ENCODE results near the gene BBS1. TPM values are rescaled to one million over a fixed set of nuclear protein-coding genes. Genes with fewer than 3 reads are reported as not detected.

The BBS1 gene
- total and polyA plus RNA-seq, 4 donors: 18.9 to 58.1 (median 31.1) TPM

DNA sequence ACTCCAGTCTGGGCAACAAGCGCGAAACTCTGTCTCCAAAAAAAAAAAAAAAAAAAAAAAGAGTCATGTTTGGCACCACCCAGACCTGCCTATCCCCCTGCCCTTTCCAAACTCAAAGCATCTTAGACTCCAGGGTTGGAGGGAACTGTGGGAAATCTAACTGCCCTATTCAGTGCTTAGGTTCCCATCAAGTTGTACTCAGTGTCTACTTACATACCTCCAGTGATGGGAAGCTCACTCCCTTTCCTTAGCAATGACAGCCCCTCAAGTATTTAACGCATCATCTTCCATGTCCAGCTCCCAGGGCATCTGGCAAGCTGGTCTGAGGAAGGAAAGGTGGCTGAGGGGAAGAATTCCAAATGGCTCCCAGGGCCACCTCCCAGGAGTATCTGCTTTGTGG lies 39.3 kb downstream of the BBS1 start:
- H3K9me3 ChIP-seq (ENCODE audit: control insufficient read depth, low read length): no peaks in the 10 kb centered on the region
- H3K27ac ChIP-seq (ENCODE audit: low read depth in 1 of 2, low read length in 2 of 2): no peak overlapping the region
- DNase-seq (no peak), ATAC-seq (ENCODE audit: low FRiP score) (no peak)
- H3K27me3 ChIP-seq (ENCODE audit: control insufficient read depth in 1 of 2, insufficient read depth in 2 of 2, low read length in 1 of 2): no peaks in the 10 kb centered on the region
- intact Hi-C loops (cut with DNase I): no loop called here
- no peaks in the 10 kb centered on the region for H3K36me3 ChIP-seq (ENCODE audit: control insufficient read depth in 1 of 2, insufficient read depth in 2 of 2, low read length in 1 of 2)
- no peak overlapping the region for H3K4me3 ChIP-seq (ENCODE audit: low read length in 2 of 2)
- 93 to 97% methylated on average over 3 of the region's 3 CpGs for WGBS, 2 donors
- H3K4me1 ChIP-seq (ENCODE audit: control insufficient read depth in 1 of 2, insufficient read depth in 2 of 2, low read length in 2 of 2): no peaks in the 10 kb centered on the region

GRCh38 chr11:66550887-66551286 lies 40.5 kb downstream of the BBS1 start:
- DNase-seq (no peak), ATAC-seq (ENCODE audit: low FRiP score) (no peak)
- intact Hi-C loops (cut with DNase I): no loop called here
- H3K9me3 ChIP-seq (ENCODE audit: control insufficient read depth, low read length): no peaks in the 10 kb centered on the region
- no peaks in the 10 kb centered on the region for H3K36me3 ChIP-seq (ENCODE audit: control insufficient read depth in 1 of 2, insufficient read depth in 2 of 2, low read length in 1 of 2)
- 92 to 96% methylated on average over 4 of the region's 4 CpGs for WGBS, 2 donors
- H3K27ac ChIP-seq (ENCODE audit: low read depth in 1 of 2, low read length in 2 of 2): no peak overlapping the region
- no peaks in the 10 kb centered on the region for H3K27me3 ChIP-seq (ENCODE audit: control insufficient read depth in 1 of 2, insufficient read depth in 2 of 2, low read length in 1 of 2)
- H3K4me1 ChIP-seq (ENCODE audit: control insufficient read depth in 1 of 2, insufficient read depth in 2 of 2, low read length in 2 of 2): no peaks in the 10 kb centered on the region
- no peak overlapping the region for H3K4me3 ChIP-seq (ENCODE audit: low read length in 2 of 2)

GRCh38 chr11:66554602-66555001 lies 44.2 kb downstream of the BBS1 start:
- no peak for DNase-seq
- WGBS, 2 donors: 82 to 83% methylated on average over 5 of the region's 5 CpGs

GRCh38 chr11:66555416-66555815 lies 45.0 kb downstream of the BBS1 start:
- DNase-seq (no peak), ATAC-seq (ENCODE audit: low FRiP score) (no peak)
- no peaks in the 10 kb centered on the region for H3K4me1 ChIP-seq (ENCODE audit: control insufficient read depth in 1 of 2, insufficient read depth in 2 of 2, low read length in 2 of 2)
- no peaks in the 10 kb centered on the region for H3K27me3 ChIP-seq (ENCODE audit: control insufficient read depth in 1 of 2, insufficient read depth in 2 of 2, low read length in 1 of 2)
- H3K36me3 ChIP-seq (ENCODE audit: control insufficient read depth in 1 of 2, insufficient read depth in 2 of 2, low read length in 1 of 2): no peaks in the 10 kb centered on the region
- 80 to 88% methylated on average over 3 of the region's 3 CpGs for WGBS, 2 donors
- intact Hi-C loops (cut with DNase I): no loop called here
- H3K9me3 ChIP-seq (ENCODE audit: control insufficient read depth, low read length): no peaks in the 10 kb centered on the region
- H3K4me3 ChIP-seq (ENCODE audit: low read length in 2 of 2): no peak overlapping the region
- H3K27ac ChIP-seq (ENCODE audit: low read depth in 1 of 2, low read length in 2 of 2): no peak overlapping the region

More at GRCh38 chr11:66554602-66555001, 44.2 kb downstream of the BBS1 start:
- Histone ChIP-seq H3K4me1 (ENCODE audit: control insufficient read depth in 1 of 2, insufficient read depth in 2 of 2, low read length in 2 of 2) (no peaks in the 10 kb centered on the region), H3K4me3 (ENCODE audit: low read length in 2 of 2) (no peak overlapping the region), H3K36me3 (ENCODE audit: control insufficient read depth in 1 of 2, insufficient read depth in 2 of 2, low read length in 1 of 2) (no peaks in the 10 kb centered on the region), H3K27ac (ENCODE audit: low read depth in 1 of 2, low read length in 2 of 2) (no peak overlapping the region), H3K27me3 (ENCODE audit: control insufficient read depth in 1 of 2, insufficient read depth in 2 of 2, low read length in 1 of 2) (no peaks in the 10 kb centered on the region), H3K9me3 (ENCODE audit: control insufficient read depth, low read length) (no peaks in the 10 kb centered on the region)
- ATAC-seq (ENCODE audit: low FRiP score): no peak
- intact Hi-C loops (cut with DNase I): no loop called here

GRCh38 chr11:66556086-66556485 lies 45.7 kb downstream of the BBS1 start:
- no peak for ATAC-seq (ENCODE audit: low FRiP score)
- 78 to 80% methylated on average over 7 of the region's 7 CpGs for WGBS, 2 donors
- Histone ChIP-seq H3K27ac (ENCODE audit: low read depth in 1 of 2, low read length in 2 of 2) (no peak overlapping the region), H3K27me3 (ENCODE audit: control insufficient read depth in 1 of 2, insufficient read depth in 2 of 2, low read length in 1 of 2) (no peaks in the 10 kb centered on the region), H3K36me3 (ENCODE audit: control insufficient read depth in 1 of 2, insufficient read depth in 2 of 2, low read length in 1 of 2) (no peaks in the 10 kb centered on the region), H3K4me1 (ENCODE audit: control insufficient read depth in 1 of 2, insufficient read depth in 2 of 2, low read length in 2 of 2) (no peaks in the 10 kb centered on the region), H3K4me3 (ENCODE audit: low read length in 2 of 2) (no peak overlapping the region), H3K9me3 (ENCODE audit: control insufficient read depth, low read length) (no peaks in the 10 kb centered on the region)
- no peak for DNase-seq
- intact Hi-C loops (cut with DNase I): no loop called here

GRCh38 chr11:66557733-66558326 lies 47.4 kb downstream of the BBS1 start:
- DNase-seq (no peak), ATAC-seq (ENCODE audit: low FRiP score) (no peak)
- H3K36me3 ChIP-seq (ENCODE audit: control insufficient read depth in 1 of 2, insufficient read depth in 2 of 2, low read length in 1 of 2): no peaks in the 10 kb centered on the region
- WGBS, 2 donors: 92 to 93% methylated on average over 24 of the region's 24 CpGs
- H3K4me1 ChIP-seq (ENCODE audit: control insufficient read depth in 1 of 2, insufficient read depth in 2 of 2, low read length in 2 of 2): no peaks in the 10 kb centered on the region
- intact Hi-C loops (cut with DNase I): no loop called here
- no peak overlapping the region for H3K4me3 ChIP-seq (ENCODE audit: low read length in 2 of 2)
- no peaks in the 10 kb centered on the region for H3K9me3 ChIP-seq (ENCODE audit: control insufficient read depth, low read length)
- H3K27me3 ChIP-seq (ENCODE audit: control insufficient read depth in 1 of 2, insufficient read depth in 2 of 2, low read length in 1 of 2): no peaks in the 10 kb centered on the region
- H3K27ac ChIP-seq (ENCODE audit: low read depth in 1 of 2, low read length in 2 of 2): no peak overlapping the region

- 10 to 14% methylated on average over 35 to 50 of the region's 50 CpGs for WGBS, 2 donors
- intact Hi-C loops (cut with DNase I): no loop called here
- Histone ChIP-seq H3K4me3 (ENCODE audit: low read length in 2 of 2) (no peak overlapping the region), H3K27me3 (ENCODE audit: control insufficient read depth in 1 of 2, insufficient read depth in 2 of 2, low read length in 1 of 2) (no peaks in the 10 kb centered on the region), H3K4me1 (ENCODE audit: control insufficient read depth in 1 of 2, insufficient read depth in 2 of 2, low read length in 2 of 2) (no peaks in the 10 kb centered on the region), H3K27ac (ENCODE audit: low read depth in 1 of 2, low read length in 2 of 2) (no peak overlapping the region), H3K9me3 (ENCODE audit: control insufficient read depth, low read length) (no peaks in the 10 kb centered on the region), H3K36me3 (ENCODE audit: control insufficient read depth in 1 of 2, insufficient read depth in 2 of 2, low read length in 1 of 2) (no peaks in the 10 kb centered on the region)
- ATAC-seq (ENCODE audit: low FRiP score) (peak; percentile 31), DNase-seq (no peak)
These were observed 48.9 kb downstream of the BBS1 start for GRCh38 chr11:66559142-66559865.

DNA sequence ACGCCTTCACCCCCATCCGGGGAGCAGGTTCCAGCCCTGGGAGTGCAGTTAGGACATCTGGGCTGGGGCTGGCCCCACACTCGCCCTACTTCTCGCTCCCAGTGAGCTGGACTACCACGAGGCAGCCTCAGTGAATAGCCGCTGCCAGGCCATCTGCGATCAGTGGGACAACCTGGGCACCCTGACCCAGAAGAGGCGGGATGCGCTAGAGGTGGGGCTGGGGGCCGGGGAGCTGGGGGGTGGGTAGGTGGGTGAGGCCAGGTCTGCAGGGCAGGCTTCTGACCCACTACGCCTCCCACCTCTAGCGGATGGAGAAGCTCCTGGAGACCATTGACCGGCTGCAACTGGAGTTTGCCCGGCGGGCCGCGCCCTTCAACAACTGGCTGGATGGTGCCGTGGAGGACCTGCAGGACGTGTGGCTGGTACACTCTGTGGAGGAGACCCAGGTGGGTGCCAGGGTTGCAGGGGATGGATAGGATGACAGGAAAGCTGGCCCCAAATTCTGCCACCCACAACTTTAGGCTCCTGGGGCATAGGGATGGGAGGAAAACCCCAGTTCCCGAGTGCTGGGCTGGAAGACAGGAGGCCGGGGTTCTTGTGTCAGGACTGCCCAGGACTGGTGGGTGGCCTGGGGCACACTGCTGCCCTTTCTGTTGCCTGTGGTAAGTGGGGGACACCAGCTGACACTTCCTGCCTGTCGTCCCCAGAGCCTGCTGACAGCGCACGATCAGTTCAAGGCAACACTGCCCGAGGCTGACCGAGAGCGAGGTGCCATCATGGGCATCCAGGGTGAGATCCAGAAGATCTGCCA lies 49.6 kb downstream of the BBS1 start:
- ATAC-seq (ENCODE audit: low FRiP score) (no peak), DNase-seq (no peak)
- 80 to 81% methylated on average over 24 to 27 of the region's 27 CpGs for WGBS, 2 donors
- H3K4me1 ChIP-seq (ENCODE audit: control insufficient read depth in 1 of 2, insufficient read depth in 2 of 2, low read length in 2 of 2): no peaks in the 10 kb centered on the region
- no peaks in the 10 kb centered on the region for H3K27me3 ChIP-seq (ENCODE audit: control insufficient read depth in 1 of 2, insufficient read depth in 2 of 2, low read length in 1 of 2)
- no peaks in the 10 kb centered on the region for H3K36me3 ChIP-seq (ENCODE audit: control insufficient read depth in 1 of 2, insufficient read depth in 2 of 2, low read length in 1 of 2)
- intact Hi-C loops (cut with DNase I): loop anchor here in 1 of 2 donors (10.0 kb wide), 1 partner anchor 275 kb away; no protein-coding TSS in a partner anchor
- no peak overlapping the region for H3K4me3 ChIP-seq (ENCODE audit: low read length in 2 of 2)
- H3K9me3 ChIP-seq (ENCODE audit: control insufficient read depth, low read length): no peaks in the 10 kb centered on the region
- H3K27ac ChIP-seq (ENCODE audit: low read depth in 1 of 2, low read length in 2 of 2): no peak overlapping the region

Data from aorta (tissue), 5 donors.